Gastroesophageal sphincter (tissue), 3 donors: Measurements from ENCODE around the gene TLE3.

Experiments
- CTCF ChIP-seq, 4 experiments: fragments of 200-600 bp in 2 of 4; fragments of 450-650 bp in 2 of 4; sonication (generic) in 1 of 4; IDR thresholded peaks; one replicate each; pipeline ENCODE4 v1.5.1; 2017 to 2019; ENCODE audit warnings: antibody characterized with exemption in 4 of 4, mild to moderate bottlenecking in 2 of 4, moderate library complexity in 2 of 4
- EP300 ChIP-seq: sonication (generic); formaldehyde crosslinking; IDR thresholded peaks from one replicate; pipeline ENCODE4 v1.6.1; 2017; ENCODE audit warnings: antibody characterized with exemption, mild to moderate bottlenecking
- POLR2A ChIP-seq, 2 donors: fragments of 450-650 bp; IDR thresholded peaks; one replicate each; pipeline ENCODE4 v1.6.1; 2017; ENCODE audit warnings: antibody characterized with exemption in 2 of 2, mild to moderate bottlenecking in 2 of 2, moderate library complexity in 1 of 2
- POLR2AphosphoS5 ChIP-seq: sonication (generic); formaldehyde crosslinking; IDR thresholded peaks from one replicate; pipeline ENCODE4 v1.6.1; 2017; ENCODE audit warnings: antibody characterized with exemption

GRCh38 chr15:70053716-70054229, 43.9 kb downstream of the TLE3 start:
- TF ChIP-seq CTCF (IDR thresholded peaks at IDR 0.05) (no peak), POLR2A (IDR thresholded peaks at IDR 0.05) (no peak), POLR2AphosphoS5 (no peak), EP300 (no peak)
